DMS 273 (cell line): ENCODE measurements around the gene TXNDC11.
"Not testable (repeated sequence)": the region's sequence is repeated elsewhere in the genome, so short reads cannot be mapped to it uniquely, and the experiment has no call there.

Experiments used
- DNase-seq: peaks from one replicate; lab custom pipeline; 2025; ENCODE audit not compliant: unreplicated experiment; lab: John Stamatoyannopoulos, UW

Gene TXNDC11, protein sequence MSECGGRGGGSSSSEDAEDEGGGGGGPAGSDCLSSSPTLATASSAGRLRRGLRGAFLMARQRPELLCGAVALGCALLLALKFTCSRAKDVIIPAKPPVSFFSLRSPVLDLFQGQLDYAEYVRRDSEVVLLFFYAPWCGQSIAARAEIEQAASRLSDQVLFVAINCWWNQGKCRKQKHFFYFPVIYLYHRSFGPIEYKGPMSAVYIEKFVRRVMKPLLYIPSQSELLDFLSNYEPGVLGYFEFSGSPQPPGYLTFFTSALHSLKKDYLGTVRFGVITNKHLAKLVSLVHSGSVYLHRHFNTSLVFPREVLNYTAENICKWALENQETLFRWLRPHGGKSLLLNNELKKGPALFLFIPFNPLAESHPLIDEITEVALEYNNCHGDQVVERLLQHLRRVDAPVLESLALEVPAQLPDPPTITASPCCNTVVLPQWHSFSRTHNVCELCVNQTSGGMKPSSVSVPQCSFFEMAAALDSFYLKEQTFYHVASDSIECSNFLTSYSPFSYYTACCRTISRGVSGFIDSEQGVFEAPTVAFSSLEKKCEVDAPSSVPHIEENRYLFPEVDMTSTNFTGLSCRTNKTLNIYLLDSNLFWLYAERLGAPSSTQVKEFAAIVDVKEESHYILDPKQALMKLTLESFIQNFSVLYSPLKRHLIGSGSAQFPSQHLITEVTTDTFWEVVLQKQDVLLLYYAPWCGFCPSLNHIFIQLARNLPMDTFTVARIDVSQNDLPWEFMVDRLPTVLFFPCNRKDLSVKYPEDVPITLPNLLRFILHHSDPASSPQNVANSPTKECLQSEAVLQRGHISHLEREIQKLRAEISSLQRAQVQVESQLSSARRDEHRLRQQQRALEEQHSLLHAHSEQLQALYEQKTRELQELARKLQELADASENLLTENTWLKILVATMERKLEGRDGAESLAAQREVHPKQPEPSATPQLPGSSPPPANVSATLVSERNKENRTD

GRCh38 chr16:11742536-11743307, at the start of gene TXNDC11:
TXNDC11 (minus strand) TSS chr16:11742857; CDS start chr16:11742730, 127 bp downstream.
- DNase-seq = peak; percentile 99

DNA sequence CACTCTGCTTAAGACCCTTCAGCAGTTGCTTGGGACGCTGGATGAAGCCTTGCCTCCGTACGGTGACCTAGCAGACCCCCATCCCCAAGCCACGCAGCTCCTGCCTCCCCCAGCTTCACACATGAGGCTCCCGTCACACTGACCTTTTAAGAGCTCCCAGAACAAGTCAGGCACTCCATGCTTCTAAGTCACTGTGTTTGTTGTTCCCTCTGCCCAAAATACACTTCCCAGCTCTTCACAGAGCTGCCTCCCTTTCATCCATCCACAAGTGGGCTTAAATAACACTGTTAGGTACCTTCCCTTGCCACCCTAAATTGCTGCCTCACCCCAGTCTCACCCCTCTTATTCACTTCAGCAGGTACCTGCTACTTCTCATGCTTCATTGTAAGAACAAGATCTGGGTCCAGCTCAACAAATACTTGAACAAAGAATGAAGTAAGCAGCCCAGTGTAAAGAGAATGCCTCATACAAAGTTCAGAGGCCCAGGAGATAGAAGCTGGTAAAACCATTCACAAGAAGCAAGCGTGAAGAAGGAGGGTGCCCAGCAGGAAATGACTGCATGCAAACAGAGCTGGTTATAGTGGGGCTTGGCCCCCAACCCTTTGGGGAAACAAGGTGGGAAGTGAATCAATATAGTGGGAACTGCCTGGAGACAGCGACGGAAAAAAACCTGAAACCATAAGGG, 48.6 kb upstream of the TXNDC11 start:
- no peak for DNase-seq

DNA sequence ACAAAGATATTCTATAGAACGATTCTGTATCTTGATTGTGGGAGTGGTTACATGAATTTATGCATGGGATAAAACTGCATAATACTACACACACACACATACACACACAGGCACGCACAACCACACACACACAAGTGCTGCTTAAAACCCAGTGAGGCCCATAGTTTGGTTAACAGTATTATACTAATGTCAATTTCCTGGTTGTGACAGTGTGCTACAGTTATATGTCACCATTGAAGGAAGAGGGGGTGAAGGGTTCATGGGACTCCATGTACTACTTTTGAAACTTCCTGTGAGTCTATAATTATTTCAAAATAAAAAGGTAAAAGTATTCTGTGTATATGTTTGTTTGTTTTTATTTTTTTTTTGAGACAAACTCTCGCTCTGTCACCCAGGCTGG, 46.3 kb upstream of the TXNDC11 start:
- DNase-seq = no peak

DNA sequence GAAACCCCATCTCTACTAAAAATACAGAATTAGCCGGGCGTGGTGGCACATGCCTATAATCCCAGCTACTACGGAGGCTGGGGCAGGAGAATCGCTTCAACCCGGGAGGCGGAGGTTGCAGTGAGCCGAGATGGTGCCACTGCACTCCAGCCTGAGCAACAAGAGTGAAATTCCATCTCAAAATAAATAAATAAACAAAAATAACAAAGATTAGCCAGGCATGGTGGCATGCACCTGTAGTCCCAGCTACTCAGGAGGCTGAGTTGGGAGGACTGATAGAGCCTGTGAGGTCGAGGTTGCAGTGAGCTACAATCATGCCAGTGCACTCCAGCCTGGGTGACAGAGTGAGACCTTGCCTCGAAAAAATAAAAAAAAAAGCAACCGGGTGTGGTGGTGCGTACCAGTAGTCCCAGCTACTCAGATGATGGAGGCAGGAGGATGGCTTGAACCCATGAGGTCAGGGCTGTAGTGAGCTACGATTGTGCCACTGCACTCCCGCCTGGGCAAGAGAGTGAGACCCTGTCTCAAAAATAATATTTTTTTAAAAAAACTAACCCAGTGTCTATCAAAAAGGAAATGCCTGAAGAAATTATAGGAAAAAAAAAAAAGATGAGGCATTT, 42.4 kb upstream of the TXNDC11 start:
- not testable (repeated sequence) for DNase-seq

DNA sequence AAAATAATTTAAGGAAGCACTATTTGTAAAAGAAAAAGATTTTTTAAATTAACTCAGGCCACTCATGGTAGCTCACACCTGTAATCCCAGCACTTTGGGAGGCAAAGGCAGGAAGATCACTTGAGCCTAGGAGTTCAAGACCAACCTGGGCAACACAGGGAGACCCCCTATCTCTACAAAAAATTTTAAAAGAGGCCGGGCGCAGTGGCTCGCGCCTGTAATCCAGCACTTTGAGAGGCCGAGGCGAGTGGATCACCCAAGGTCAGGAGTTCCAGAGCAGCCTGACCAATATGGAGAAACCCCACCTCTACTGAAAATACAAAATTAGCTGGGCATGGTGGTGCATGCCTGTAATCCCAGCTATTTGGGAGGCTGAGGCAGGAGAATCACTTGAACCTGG, 41.7 kb upstream of the TXNDC11 start:
- DNase-seq = not testable (repeated sequence)

GRCh38 chr16:11784038-11784369, 41.3 kb upstream of the TXNDC11 start:
- no peak for DNase-seq

GRCh38 chr16:11783319-11784037, 40.8 kb upstream of the TXNDC11 start:
- DNase-seq = peak; percentile 74

GRCh38 chr16:11781773-11782172, 39.1 kb upstream of the TXNDC11 start:
- peak; percentile 95 for DNase-seq

- DNase-seq = peak; percentile 91
Measured at GRCh38 chr16:11780991-11781680, 38.5 kb upstream of the TXNDC11 start.

DNA sequence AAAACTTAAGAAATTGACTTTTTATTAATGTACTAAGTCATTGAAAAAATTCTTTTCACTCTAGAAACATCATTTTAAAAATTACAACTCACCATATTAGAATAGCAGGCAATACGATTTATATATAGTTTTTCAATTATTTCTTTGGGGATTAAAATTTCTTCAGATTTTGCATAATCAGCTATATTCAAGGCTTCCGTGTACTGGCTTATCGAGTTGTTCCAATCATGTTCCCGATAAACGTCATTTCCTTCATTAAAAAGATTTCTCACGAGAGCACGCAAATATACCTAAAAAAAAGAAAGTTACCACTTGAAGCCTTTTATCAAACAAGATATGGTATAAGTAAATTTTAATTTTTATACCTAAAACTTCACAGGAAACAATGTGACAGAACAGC, 36.4 kb upstream of the TXNDC11 start:
- DNase-seq = no peak

- no peak for DNase-seq
Measured at GRCh38 chr16:11774065-11774626, 31.5 kb upstream of the TXNDC11 start.

- DNase-seq = no peak
Measured at GRCh38 chr16:11768849-11769248, 26.2 kb upstream of the TXNDC11 start.

DNA sequence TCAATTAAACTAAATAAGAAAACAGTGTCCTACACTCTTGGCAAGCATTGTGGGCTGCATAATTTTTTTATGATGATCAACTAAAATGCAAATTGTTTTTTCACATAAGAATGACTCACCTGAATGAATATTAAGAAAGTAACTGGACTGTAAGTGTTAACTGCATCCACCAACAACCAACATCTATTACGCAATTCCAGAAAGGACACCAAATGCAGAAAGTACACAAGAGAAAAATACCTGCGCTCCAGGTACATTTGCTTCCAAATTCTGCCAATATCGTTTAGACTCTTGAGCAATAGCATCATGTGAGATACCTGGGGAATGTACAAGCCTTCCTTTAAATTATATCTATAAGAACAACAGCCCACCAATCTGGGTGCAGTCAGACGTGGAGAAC, 19.8 kb upstream of the TXNDC11 start:
- DNase-seq = no peak

- no peak for DNase-seq
Measured at GRCh38 chr16:11759997-11760396, 17.3 kb upstream of the TXNDC11 start.

DNA sequence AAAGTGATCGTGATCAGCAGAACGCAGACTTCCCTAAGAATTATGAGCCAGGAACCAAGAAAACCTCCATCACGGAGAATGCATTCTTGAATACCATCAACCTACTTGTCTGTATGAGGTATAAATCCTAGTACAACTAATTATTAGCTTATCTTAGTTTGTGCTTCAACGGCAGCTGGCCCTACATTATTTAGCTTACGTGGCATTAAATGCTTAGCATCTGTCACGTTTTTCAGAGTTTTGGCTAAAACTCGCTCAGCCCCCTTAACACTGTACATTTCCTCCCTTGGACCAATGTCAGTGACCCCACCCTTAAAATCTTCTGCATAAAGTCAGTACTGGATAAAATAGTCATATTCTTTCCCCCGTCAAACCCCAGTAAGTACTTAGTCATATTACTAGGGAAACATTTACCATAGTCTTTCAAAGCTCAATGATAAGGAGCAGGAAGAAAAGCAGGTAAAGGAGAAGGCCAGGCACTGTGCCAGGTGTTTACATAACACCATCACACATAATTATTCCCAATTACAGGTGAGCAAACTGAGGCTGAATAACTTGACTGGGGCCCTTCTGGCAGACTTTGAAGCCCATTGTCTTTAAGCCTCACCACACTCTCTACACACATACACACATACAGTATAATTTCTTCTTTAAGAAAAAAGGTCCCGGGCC, 16.6 kb upstream of the TXNDC11 start:
- DNase-seq = peak; percentile 81

DNA sequence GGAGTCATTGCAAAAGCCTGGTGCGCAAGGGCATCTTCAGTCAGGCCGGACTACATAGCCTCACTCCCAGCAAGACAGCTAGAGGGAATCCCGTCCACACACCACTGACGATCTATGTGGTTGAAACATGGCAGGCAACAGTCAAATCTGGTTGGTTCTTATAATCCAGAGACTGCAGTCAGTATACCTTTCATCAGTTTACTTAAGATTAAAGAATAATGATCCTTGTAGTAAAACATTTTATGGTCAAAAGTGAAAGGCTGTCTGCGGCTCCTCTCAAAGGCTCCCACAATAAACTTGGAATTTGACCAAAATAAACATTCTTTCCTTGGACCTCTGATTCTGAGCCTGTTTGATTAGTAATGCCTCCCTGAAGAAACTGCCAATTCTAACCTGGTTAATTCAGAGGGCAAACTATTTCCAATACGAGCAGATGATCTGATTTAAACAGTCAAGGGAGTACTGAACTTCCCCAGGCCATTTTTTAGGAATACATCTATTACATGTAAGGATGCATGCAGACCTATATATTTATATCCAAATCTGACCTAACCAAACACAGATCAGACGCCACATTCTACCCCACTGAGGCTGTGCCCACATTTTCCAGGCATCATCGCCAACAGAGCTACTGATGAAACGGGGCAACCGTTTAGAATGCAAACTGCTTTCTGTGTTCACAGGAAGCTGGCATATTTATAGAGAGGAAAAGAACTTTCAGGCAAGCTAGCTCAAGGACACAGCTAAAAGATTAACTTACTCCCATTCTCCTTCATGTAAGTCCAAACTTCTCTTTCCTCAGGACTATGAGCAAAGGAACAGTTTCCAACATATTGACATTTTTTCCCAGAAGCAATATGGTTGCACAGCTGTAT, 15.3 kb upstream of the TXNDC11 start:
- no peak for DNase-seq

GRCh38 chr16:11756248-11756647, 13.6 kb upstream of the TXNDC11 start:
- no peak for DNase-seq
